Uterus (tissue), 2 donors: ENCODE results near the gene RPL27A.

Experiments used
- CTCF ChIP-seq, 4 experiments: fragments of 200-600 bp in 2 of 4; fragments of 450-650 bp in 2 of 4; sonication (generic) in 2 of 4; IDR thresholded peaks; one replicate each; pipeline ENCODE4 v1.5.1; 2016 to 2019; ENCODE audit warnings: antibody characterized with exemption in 4 of 4, mild to moderate bottlenecking in 2 of 4, moderate library complexity in 1 of 4
- POLR2A ChIP-seq, 2 donors: fragments of 450-650 bp; IDR thresholded peaks; one replicate each; pipeline ENCODE4 v1.6.1; 2016; ENCODE audit warnings: antibody characterized with exemption in 2 of 2, mild to moderate bottlenecking in 1 of 2, moderate library complexity in 1 of 2

DNA sequence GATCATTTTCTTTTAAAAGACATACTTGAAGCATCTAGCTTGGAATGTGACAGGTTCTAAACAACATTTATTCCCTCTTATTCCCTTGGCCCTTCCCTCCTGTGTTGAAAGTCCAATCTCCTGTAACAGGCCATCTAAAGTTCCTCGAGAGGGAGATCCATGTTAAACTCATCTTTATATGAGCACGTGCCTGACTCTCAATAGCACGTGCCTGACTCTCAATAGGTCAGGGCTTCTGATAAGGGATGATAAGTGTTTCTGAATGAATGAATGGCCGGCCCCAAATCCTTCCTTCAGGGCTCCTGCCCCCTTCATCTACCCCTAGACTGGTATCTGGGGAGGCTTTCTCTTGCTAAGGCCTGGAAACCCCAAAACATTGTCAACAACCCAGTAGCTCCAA lies 27.2 kb downstream of the RPL27A start:
- TF ChIP-seq CTCF (IDR thresholded peaks at IDR 0.05) (no peak), POLR2A (IDR thresholded peaks at IDR 0.05) (no peak)
